Nephron progenitor cell (in vitro differentiated cells): ENCODE results near the gene C6orf141.

ENCODE experiments used
- DNase-seq: peaks from one replicate; pipeline ENCODE4 v3.0.0; 2021
- H3K27ac Mint-ChIP-seq: 2 replicates; pipeline ENCODE4 v1.8.0; 2021; ENCODE audit warnings: mild to moderate bottlenecking, moderate library complexity, mixed read lengths
- H3K27me3 Mint-ChIP-seq: 2 replicates; pipeline ENCODE4 v1.8.0; 2021; ENCODE audit warnings: mild to moderate bottlenecking, low read depth, mixed read lengths; ENCODE audit not compliant: poor library complexity
- H3K36me3 Mint-ChIP-seq: 2 replicates; pipeline ENCODE4 v1.8.0; 2021; ENCODE audit warnings: low read depth, mixed read lengths
- H3K4me1 Mint-ChIP-seq: 2 replicates; pipeline ENCODE4 v1.8.0; 2021; ENCODE audit warnings: mixed read lengths
- H3K4me3 Mint-ChIP-seq: 2 replicates; pipeline ENCODE4 v1.8.0; 2021; ENCODE audit warnings: mild to moderate bottlenecking, moderate library complexity, mixed read lengths
- H3K9me3 Mint-ChIP-seq: 2 replicates; pipeline ENCODE4 v1.8.0; 2021; ENCODE audit warnings: mild to moderate bottlenecking, moderate library complexity, mixed read lengths
- TF ChIP-seq, protein P1 (sequence below): fragments of 200-600 bp; sonication (generic); IDR thresholded peaks from 2 replicates; pipeline ENCODE4 v1.5.0; 2021; ENCODE audit warnings: antibody characterized with exemption

The C6orf141 gene

DNA sequence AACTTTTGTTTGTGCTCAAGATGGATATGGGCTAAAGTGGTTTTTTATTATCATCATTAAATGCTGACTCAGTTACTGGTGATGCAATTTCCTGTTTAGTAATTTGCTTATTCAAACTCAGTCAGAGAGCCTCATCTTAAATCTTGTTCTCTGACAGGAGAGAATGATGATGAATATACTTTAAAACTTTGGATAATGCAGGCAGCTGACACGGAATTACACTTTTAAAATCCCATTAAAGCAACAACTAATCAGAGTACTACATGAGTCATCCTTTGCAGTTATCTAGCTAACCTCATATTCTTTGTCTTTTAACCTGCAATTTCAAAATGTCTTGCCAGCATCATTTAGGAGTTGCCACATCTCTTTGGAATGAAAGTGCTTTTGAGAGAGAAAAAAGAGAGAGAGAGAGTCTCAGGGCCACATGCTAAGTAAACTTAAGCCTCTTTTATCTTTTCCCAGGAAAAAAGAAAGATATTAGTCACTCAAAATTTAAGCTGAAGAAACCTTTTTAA is 9.2 kb upstream of the C6orf141 start:
- no peak for DNase-seq
- TF ChIP-seq, protein P1, sequence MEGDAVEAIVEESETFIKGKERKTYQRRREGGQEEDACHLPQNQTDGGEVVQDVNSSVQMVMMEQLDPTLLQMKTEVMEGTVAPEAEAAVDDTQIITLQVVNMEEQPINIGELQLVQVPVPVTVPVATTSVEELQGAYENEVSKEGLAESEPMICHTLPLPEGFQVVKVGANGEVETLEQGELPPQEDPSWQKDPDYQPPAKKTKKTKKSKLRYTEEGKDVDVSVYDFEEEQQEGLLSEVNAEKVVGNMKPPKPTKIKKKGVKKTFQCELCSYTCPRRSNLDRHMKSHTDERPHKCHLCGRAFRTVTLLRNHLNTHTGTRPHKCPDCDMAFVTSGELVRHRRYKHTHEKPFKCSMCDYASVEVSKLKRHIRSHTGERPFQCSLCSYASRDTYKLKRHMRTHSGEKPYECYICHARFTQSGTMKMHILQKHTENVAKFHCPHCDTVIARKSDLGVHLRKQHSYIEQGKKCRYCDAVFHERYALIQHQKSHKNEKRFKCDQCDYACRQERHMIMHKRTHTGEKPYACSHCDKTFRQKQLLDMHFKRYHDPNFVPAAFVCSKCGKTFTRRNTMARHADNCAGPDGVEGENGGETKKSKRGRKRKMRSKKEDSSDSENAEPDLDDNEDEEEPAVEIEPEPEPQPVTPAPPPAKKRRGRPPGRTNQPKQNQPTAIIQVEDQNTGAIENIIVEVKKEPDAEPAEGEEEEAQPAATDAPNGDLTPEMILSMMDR, result no peak
- Mint-ChIP-seq H3K9me3 (no peaks in the 10 kb centered on the region), H3K27ac (no peak overlapping the region), H3K36me3 (no peaks in the 10 kb centered on the region), H3K27me3 (peaks cover 3% of the 10 kb centered on the region), H3K4me1 (no peaks in the 10 kb centered on the region), H3K4me3 (no peak overlapping the region)

DNA sequence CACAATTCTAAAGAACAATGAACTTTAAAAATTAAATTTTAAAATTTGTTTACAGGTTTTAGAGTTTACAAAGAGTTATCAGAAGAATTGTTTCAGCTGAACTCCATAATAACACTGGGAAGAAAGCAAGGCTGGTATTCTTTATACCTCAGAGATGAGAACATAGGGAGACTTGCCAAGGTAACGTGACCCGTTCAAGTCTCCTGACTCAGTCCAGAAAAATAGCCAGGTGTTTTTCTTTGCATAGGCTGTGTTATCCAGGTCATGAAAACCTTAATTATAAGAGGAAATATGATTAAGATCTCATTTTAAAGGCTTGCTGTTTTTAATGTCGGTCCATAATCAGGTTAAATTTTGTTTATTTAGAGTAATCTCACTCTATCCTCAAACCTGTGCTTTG is 8.5 kb upstream of the C6orf141 start:
- no peak for DNase-seq
- Mint-ChIP-seq H3K4me1 (no peaks in the 10 kb centered on the region), H3K27me3 (peaks cover 3% of the 10 kb centered on the region), H3K36me3 (no peaks in the 10 kb centered on the region), H3K9me3 (no peaks in the 10 kb centered on the region), H3K27ac (no peak overlapping the region), H3K4me3 (no peak overlapping the region)
- TF ChIP-seq, protein P1, result no peak

DNA sequence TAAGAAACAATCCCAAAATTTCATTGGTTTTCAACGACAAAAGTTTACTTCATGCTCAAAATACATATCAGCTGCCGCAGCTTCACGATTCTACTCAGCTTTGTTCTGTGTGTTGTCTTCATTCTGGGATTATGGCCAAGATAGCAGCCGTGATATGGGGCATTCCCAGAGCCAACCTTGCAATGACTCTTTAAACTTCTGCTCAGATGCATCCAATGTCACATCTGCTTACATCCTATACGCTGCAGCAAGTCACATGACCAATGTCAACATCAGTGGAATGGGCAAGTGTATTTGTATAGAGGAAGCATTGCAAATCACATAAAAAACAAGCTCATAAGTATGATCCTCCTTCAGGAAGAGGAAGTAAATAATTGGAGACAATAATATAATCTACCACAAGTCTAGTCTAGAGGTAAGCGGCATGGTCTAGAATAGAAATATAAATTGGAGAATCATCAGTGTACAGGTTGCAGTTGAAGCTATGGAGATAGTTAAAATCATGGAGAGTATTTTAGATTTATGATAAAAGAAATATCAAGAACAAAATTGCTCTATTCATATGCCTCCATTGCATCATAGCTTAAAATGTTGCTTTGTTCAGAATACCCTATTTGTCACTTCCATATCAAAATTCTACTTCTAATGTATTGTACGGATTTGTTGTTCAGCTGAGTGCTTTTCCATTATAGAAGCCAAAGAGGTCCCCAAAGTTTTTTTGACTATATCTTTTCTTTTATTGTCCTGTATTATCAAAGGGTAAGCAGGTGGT is 7.2 kb upstream of the C6orf141 start:
- Mint-ChIP-seq H3K27ac (no peak overlapping the region), H3K27me3 (peaks cover 3% of the 10 kb centered on the region), H3K4me1 (no peaks in the 10 kb centered on the region), H3K36me3 (no peaks in the 10 kb centered on the region), H3K4me3 (no peak overlapping the region), H3K9me3 (no peaks in the 10 kb centered on the region)
- no peak for DNase-seq
- TF ChIP-seq, protein P1, result no peak

DNA sequence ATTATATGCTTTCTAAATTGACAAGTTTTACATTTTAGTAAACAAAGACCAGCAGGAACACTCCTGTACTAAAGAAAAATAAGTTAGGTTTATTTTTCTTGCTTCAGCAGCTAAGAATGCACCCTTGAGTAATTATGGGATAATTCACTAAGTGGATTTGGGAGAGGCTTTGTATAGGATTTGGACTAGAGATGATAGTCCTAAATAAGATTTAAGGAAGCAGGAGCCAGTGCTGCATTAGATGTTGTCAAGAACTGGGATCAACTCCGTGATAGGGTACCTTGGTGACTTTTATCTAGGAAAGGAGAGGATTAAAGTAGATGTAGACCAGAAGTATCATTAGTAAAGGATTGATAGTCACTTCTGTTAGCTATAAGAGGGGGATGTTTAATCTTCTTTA is 4.1 kb upstream of the C6orf141 start:
- H3K9me3 Mint-ChIP-seq, result no peaks in the 10 kb centered on the region
- TF ChIP-seq, protein P1, result no peak
- peaks cover 10% of the 10 kb centered on the region for H3K4me1 Mint-ChIP-seq
- no peak overlapping the region for H3K27ac Mint-ChIP-seq
- peaks cover 30% of the 10 kb centered on the region for H3K27me3 Mint-ChIP-seq
- DNase-seq, result no peak
- H3K36me3 Mint-ChIP-seq, result no peaks in the 10 kb centered on the region
- no peak overlapping the region for H3K4me3 Mint-ChIP-seq

DNA sequence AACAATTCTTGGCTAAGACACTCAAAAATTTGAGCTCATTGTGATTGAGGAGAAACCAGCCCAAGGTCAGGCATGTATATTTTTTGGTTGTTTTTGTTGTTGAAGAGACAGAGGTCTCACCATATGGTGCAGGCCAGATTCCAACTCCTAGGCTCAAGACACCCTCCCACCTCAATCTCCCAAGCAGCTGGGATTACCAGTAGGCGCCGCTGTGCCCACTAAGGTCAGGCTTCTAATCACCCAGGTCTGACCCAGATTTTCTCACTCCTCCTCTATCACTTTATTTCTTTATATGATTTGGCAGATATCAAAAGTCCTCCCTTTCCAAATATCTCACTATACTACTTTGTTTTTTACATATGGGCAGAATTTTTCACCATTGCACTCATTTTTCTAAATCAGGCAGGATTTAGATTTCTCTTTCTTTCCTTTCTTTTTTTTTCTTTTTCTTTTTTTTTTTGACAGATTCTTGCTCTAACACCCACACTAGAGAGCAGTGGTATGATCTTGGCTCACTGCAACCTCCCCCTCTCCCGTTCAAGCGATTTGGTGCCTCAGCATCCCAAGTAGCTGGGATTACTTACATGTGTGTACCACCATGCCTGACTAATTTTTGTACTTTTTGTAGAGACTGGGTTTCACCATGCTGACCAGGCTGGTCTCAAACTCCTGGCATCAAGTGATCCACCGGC is 1.7 kb upstream of the C6orf141 start:
- Mint-ChIP-seq H3K36me3 (no peaks in the 10 kb centered on the region), H3K27ac (no peak overlapping the region), H3K4me1 (peaks cover 18% of the 10 kb centered on the region), H3K9me3 (no peaks in the 10 kb centered on the region), H3K4me3 (no peak overlapping the region), H3K27me3 (peaks cover 50% of the 10 kb centered on the region)
- TF ChIP-seq, protein P1, result no peak
- DNase-seq, result no peak
